Measurements from ENCODE around the gene MYLK.

MYLK gene

GRCh38 chr3:123759871-123760270 is 124.3 kb downstream of the MYLK start:
- no peaks in the 10 kb centered on the region for H3K36me3 ChIP-seq (ENCODE audit: control insufficient read depth, insufficient read depth, low read length)
- no peak overlapping the region for H3K4me3 ChIP-seq (ENCODE audit: low read depth, low read length)
- no peak overlapping the region for H3K9ac ChIP-seq (ENCODE audit: low read length)
- H3K27ac ChIP-seq (ENCODE audit: low read depth, low read length), result no peak overlapping the region
- H3K27me3 ChIP-seq (ENCODE audit: control insufficient read depth, insufficient read depth, low read length), result no peaks in the 10 kb centered on the region
- H3K9me3 ChIP-seq (ENCODE audit: control insufficient read depth, insufficient read depth, low read depth, low read length), result no peaks in the 10 kb centered on the region
- H3K4me1 ChIP-seq (ENCODE audit: control insufficient read depth, insufficient read depth, low read length), result no peaks in the 10 kb centered on the region; the same call in 1 of the 2 replicates

DNA sequence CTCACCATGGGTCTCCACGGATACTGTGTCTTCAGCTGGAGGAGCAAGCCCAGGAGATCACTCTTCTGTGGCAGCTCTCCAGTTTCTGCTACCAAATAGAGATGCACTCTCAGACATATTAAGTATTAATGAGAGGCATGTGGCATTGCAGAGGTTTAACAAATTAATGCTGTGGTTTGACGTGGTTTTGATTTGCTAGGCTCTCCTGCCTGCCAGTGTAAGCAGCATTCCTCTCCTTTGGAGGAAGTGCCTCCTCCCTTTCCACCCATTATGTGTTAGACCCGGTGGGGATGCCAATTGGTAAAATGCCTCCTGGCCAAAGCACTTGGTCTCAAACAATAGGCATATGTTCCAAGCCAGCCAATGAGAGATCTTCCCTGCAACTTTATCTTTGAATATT is 124.8 kb downstream of the MYLK start:
- H3K9ac ChIP-seq (ENCODE audit: low read length), result no peak overlapping the region
- no peaks in the 10 kb centered on the region; the same call in 1 of the 2 replicates for H3K4me1 ChIP-seq (ENCODE audit: control insufficient read depth, insufficient read depth, low read length)
- H3K27me3 ChIP-seq (ENCODE audit: control insufficient read depth, insufficient read depth, low read length), result no peaks in the 10 kb centered on the region
- no peaks in the 10 kb centered on the region for H3K9me3 ChIP-seq (ENCODE audit: control insufficient read depth, insufficient read depth, low read depth, low read length)
- no peak overlapping the region for H3K27ac ChIP-seq (ENCODE audit: low read depth, low read length)
- H3K4me3 ChIP-seq (ENCODE audit: low read depth, low read length), result no peak overlapping the region
- H3K36me3 ChIP-seq (ENCODE audit: control insufficient read depth, insufficient read depth, low read length), result no peaks in the 10 kb centered on the region

DNA sequence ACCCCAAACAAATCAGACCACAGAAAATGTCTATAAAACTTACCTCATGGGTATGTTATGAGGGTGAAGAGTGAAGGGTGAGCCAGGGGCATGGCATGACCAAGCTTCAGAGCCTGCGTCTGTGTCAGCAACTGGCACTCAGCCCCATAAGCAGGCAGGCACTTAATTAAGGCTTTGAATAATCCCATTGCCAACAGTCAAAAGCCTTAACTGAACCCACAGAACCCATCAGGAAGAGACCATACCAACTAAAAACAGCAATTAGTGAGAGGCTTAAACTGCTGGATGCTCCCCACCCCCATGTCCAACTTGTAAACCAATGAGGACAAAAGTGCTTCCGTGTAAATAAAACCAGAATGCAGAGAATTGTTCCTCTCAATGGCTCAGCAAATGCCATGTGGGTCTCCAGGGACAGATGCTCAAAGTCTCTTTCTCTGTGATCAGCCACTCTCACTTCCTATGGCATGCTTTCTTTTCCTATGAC is 126.0 kb downstream of the MYLK start:
- Histone ChIP-seq H3K27me3 (ENCODE audit: control insufficient read depth, insufficient read depth, low read length) (no peaks in the 10 kb centered on the region), H3K9me3 (ENCODE audit: control insufficient read depth, insufficient read depth, low read depth, low read length) (no peaks in the 10 kb centered on the region), H3K4me3 (ENCODE audit: low read depth, low read length) (no peak overlapping the region), H3K36me3 (ENCODE audit: control insufficient read depth, insufficient read depth, low read length) (no peaks in the 10 kb centered on the region), H3K27ac (ENCODE audit: low read depth, low read length) (no peak overlapping the region), H3K9ac (ENCODE audit: low read length) (no peak overlapping the region), H3K4me1 (ENCODE audit: control insufficient read depth, insufficient read depth, low read length) (no peaks in the 10 kb centered on the region; the same call in 1 of the 2 replicates)

DNA sequence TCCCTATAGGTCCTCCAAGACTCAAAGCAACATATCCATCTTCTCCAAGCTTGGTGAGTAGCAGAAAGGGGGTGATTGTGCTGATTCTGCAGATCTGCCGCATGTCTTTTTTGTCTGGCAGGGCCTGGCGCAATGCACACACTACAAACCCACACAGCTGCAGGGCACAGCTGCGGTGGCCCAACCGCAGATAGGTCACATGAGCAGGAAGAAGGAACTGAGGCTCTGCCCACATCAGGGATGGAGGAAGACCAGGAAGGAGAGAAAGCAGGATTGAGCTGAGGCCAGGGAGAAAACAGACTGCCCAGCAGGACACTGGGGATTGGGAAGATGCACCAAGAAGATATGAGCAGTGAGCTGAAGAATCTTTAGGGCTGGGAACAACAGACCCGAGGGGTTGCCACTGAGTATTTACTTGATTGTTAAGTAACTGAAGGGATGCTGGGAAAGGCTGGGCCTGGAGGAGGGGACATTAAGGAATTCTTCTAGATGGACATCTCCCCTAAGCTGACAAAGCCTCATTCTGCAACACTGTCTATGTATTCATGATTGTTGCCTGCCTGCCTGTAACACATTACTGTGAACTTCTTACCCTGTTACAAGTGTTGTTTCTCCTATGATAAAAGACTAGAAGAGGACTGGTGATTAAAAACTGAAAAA is 126.7 kb downstream of the MYLK start:
- H3K27me3 ChIP-seq (ENCODE audit: control insufficient read depth, insufficient read depth, low read length), result no peaks in the 10 kb centered on the region
- no peaks in the 10 kb centered on the region for H3K36me3 ChIP-seq (ENCODE audit: control insufficient read depth, insufficient read depth, low read length)
- H3K27ac ChIP-seq (ENCODE audit: low read depth, low read length), result no peak overlapping the region
- no peaks in the 10 kb centered on the region for H3K9me3 ChIP-seq (ENCODE audit: control insufficient read depth, insufficient read depth, low read depth, low read length)
- H3K4me3 ChIP-seq (ENCODE audit: low read depth, low read length), result no peak overlapping the region
- H3K9ac ChIP-seq (ENCODE audit: low read length), result no peak overlapping the region
- no peaks in the 10 kb centered on the region; the same call in 1 of the 2 replicates for H3K4me1 ChIP-seq (ENCODE audit: control insufficient read depth, insufficient read depth, low read length)

GRCh38 chr3:123755501-123755900 is 128.6 kb downstream of the MYLK start:
- H3K27ac ChIP-seq (ENCODE audit: low read depth, low read length), result no peak overlapping the region
- no peaks in the 10 kb centered on the region for H3K9me3 ChIP-seq (ENCODE audit: control insufficient read depth, insufficient read depth, low read depth, low read length)
- no peak overlapping the region for H3K4me3 ChIP-seq (ENCODE audit: low read depth, low read length)
- no peak overlapping the region for H3K9ac ChIP-seq (ENCODE audit: low read length)
- no peaks in the 10 kb centered on the region for H3K36me3 ChIP-seq (ENCODE audit: control insufficient read depth, insufficient read depth, low read length)
- H3K4me1 ChIP-seq (ENCODE audit: control insufficient read depth, insufficient read depth, low read length), result peaks cover 6% of the 10 kb centered on the region; the same call in 1 of the 2 replicates
- H3K27me3 ChIP-seq (ENCODE audit: control insufficient read depth, insufficient read depth, low read length), result no peaks in the 10 kb centered on the region

DNA sequence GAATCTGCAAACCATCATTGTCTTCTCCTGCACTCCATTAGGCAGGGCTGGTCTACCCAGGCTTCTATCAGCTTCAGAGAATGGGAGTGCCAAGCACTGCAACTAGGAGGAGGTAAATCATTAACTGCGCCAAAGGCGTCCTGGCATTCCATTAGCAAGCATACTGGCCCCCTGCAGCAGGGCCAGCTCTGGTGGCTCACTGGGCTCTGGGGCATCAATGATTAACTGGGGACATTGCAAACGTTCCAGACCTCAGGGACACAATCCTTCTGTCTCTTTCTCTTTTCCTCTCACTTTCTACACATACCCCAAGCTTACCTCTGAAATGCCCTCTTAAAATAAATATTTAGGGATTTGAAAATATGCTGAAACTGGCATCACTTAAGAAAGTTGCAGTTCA is 129.0 kb downstream of the MYLK start:
- no peak overlapping the region for H3K4me3 ChIP-seq (ENCODE audit: low read depth, low read length)
- H3K27ac ChIP-seq (ENCODE audit: low read depth, low read length), result no peak overlapping the region
- H3K9me3 ChIP-seq (ENCODE audit: control insufficient read depth, insufficient read depth, low read depth, low read length), result no peaks in the 10 kb centered on the region
- H3K27me3 ChIP-seq (ENCODE audit: control insufficient read depth, insufficient read depth, low read length), result no peaks in the 10 kb centered on the region
- no peak overlapping the region for H3K9ac ChIP-seq (ENCODE audit: low read length)
- no peaks in the 10 kb centered on the region for H3K36me3 ChIP-seq (ENCODE audit: control insufficient read depth, insufficient read depth, low read length)
- H3K4me1 ChIP-seq (ENCODE audit: control insufficient read depth, insufficient read depth, low read length), result peaks cover 9% of the 10 kb centered on the region; the same call in 1 of the 2 replicates

GRCh38 chr3:123753286-123753685 is 130.8 kb downstream of the MYLK start:
- Histone ChIP-seq H3K4me3 (ENCODE audit: low read depth, low read length) (no peak overlapping the region), H3K9ac (ENCODE audit: low read length) (no peak overlapping the region), H3K36me3 (ENCODE audit: control insufficient read depth, insufficient read depth, low read length) (no peaks in the 10 kb centered on the region), H3K9me3 (ENCODE audit: control insufficient read depth, insufficient read depth, low read depth, low read length) (no peaks in the 10 kb centered on the region), H3K27ac (ENCODE audit: low read depth, low read length) (no peak overlapping the region), H3K27me3 (ENCODE audit: control insufficient read depth, insufficient read depth, low read length) (no peaks in the 10 kb centered on the region), H3K4me1 (ENCODE audit: control insufficient read depth, insufficient read depth, low read length) (peaks cover 9% of the 10 kb centered on the region; the same call in 1 of the 2 replicates)

DNA sequence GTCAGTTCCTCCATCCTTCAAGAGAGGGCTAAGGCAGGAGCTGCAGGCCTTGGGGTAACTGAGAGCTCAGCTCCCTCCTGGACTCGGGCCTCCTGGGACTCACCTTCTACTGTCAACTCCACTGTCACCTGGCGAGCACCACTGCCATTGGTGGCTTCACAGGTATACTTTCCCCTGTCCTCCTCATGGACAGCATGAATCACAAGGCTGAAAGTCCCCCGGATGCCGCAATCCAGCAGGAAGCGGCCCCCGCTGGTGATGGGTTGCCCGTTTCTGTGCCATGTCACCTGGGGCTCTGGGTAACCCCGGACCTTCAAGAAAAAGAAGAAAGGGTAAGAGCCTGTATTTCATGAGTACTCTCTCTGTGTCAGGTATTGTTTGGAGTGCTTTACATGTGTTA is 131.9 kb downstream of the MYLK start:
- Histone ChIP-seq H3K27ac (ENCODE audit: low read depth, low read length) (no peak overlapping the region), H3K4me1 (ENCODE audit: control insufficient read depth, insufficient read depth, low read length) (peaks cover 9% of the 10 kb centered on the region; the same call in 1 of the 2 replicates), H3K27me3 (ENCODE audit: control insufficient read depth, insufficient read depth, low read length) (no peaks in the 10 kb centered on the region), H3K9ac (ENCODE audit: low read length) (no peak overlapping the region), H3K9me3 (ENCODE audit: control insufficient read depth, insufficient read depth, low read depth, low read length) (no peaks in the 10 kb centered on the region), H3K4me3 (ENCODE audit: low read depth, low read length) (no peak overlapping the region), H3K36me3 (ENCODE audit: control insufficient read depth, insufficient read depth, low read length) (no peaks in the 10 kb centered on the region)

DNA sequence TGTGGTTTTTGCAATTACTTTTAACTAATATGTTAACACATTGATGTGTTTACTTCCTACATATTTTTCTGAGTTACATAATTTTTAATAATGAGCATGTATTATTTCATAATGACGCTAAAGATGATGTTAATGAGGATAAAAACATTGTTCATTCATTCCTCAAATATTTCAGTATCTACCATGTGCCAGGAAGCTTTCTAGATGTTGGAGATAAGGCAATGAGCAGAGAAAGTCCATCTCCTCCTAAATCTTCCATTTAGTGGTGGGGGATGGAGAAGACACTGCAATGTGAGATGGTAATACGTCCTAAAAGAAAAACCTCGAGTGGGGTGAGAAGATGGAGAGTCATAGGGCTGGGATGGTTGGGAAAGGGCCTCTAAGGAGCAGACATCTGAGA is 132.7 kb downstream of the MYLK start:
- H3K9ac ChIP-seq (ENCODE audit: low read length), result no peak overlapping the region
- no peaks in the 10 kb centered on the region for H3K36me3 ChIP-seq (ENCODE audit: control insufficient read depth, insufficient read depth, low read length)
- H3K4me3 ChIP-seq (ENCODE audit: low read depth, low read length), result no peak overlapping the region
- H3K27me3 ChIP-seq (ENCODE audit: control insufficient read depth, insufficient read depth, low read length), result no peaks in the 10 kb centered on the region
- no peak overlapping the region for H3K27ac ChIP-seq (ENCODE audit: low read depth, low read length)
- H3K4me1 ChIP-seq (ENCODE audit: control insufficient read depth, insufficient read depth, low read length), result peaks cover 9% of the 10 kb centered on the region; the same call in 1 of the 2 replicates
- no peaks in the 10 kb centered on the region for H3K9me3 ChIP-seq (ENCODE audit: control insufficient read depth, insufficient read depth, low read depth, low read length)

- Histone ChIP-seq H3K27me3 (ENCODE audit: control insufficient read depth, insufficient read depth, low read length) (no peaks in the 10 kb centered on the region), H3K4me3 (ENCODE audit: low read depth, low read length) (no peak overlapping the region), H3K4me1 (ENCODE audit: control insufficient read depth, insufficient read depth, low read length) (peaks cover 9% of the 10 kb centered on the region; the same call in 1 of the 2 replicates), H3K36me3 (ENCODE audit: control insufficient read depth, insufficient read depth, low read length) (no peaks in the 10 kb centered on the region), H3K9me3 (ENCODE audit: control insufficient read depth, insufficient read depth, low read depth, low read length) (no peaks in the 10 kb centered on the region), H3K27ac (ENCODE audit: low read depth, low read length) (peak overlapping the region; percentile 45; the same call in 1 of the 2 replicates), H3K9ac (ENCODE audit: low read length) (no peak overlapping the region)
These were observed 133.3 kb downstream of the MYLK start for GRCh38 chr3:123750659-123751420.

DNA sequence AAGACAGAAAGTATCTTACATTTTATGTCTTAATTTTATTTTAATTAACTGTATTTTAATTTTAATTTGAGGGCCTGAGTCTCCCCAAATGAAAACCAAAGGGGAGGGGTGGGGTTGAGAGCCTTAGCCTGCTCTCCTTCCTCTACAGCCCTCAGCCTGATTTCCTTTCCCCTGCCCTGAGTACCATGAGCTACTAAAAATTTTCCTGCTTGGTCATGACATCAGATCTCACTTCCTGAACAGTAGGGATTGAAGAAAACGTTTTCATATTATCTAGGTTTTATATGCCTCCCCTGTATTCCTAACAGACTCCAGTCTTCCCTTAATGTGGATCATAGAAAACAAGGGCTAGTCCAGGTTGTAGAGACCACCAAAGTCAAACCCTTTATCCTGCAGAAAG is 133.9 kb downstream of the MYLK start:
- H3K27ac ChIP-seq (ENCODE audit: low read depth, low read length), result peak overlapping the region; percentile 45; the same call in 1 of the 2 replicates
- H3K4me3 ChIP-seq (ENCODE audit: low read depth, low read length), result no peak overlapping the region
- peaks cover 9% of the 10 kb centered on the region; the same call in 1 of the 2 replicates for H3K4me1 ChIP-seq (ENCODE audit: control insufficient read depth, insufficient read depth, low read length)
- no peaks in the 10 kb centered on the region for H3K27me3 ChIP-seq (ENCODE audit: control insufficient read depth, insufficient read depth, low read length)
- H3K9me3 ChIP-seq (ENCODE audit: control insufficient read depth, insufficient read depth, low read depth, low read length), result no peaks in the 10 kb centered on the region
- H3K9ac ChIP-seq (ENCODE audit: low read length), result no peak overlapping the region
- no peaks in the 10 kb centered on the region for H3K36me3 ChIP-seq (ENCODE audit: control insufficient read depth, insufficient read depth, low read length)
